Osteoblast (primary cell): ENCODE results near the gene HTRA2. TPM values are rescaled to one million over a fixed set of nuclear protein-coding genes. Genes with fewer than 3 reads are reported as not detected.

ENCODE experiments used
- DNase-seq: peaks from one replicate; pipeline ENCODE4 v3.0.0; 2011; ENCODE audit warnings: low spot score, mixed read lengths; ENCODE audit not compliant: insufficient read length; ENCODE audit errors: missing footprints
- H2AFZ ChIP-seq: 2 replicates; pipeline ENCODE4 v1.6.0; 2011; ENCODE audit warnings: mild to moderate bottlenecking, low read length
- H3K27ac ChIP-seq: 2 replicates; pipeline ENCODE4 v1.5.1; 2011; ENCODE audit warnings: mild to moderate bottlenecking, low read depth, low read length, moderate library complexity
- H3K27me3 ChIP-seq: 2 replicates; pipeline ENCODE4 v1.6.0; 2012; ENCODE audit warnings: mild to moderate bottlenecking, control low read depth, inconsistent platforms, low read length, moderate library complexity; ENCODE audit not compliant: insufficient read depth
- H3K36me3 ChIP-seq: 2 replicates; pipeline ENCODE4 v1.5.1; 2011; ENCODE audit warnings: mild to moderate bottlenecking, low read length, control low read depth, moderate library complexity; ENCODE audit not compliant: insufficient read depth
- H3K4me1 ChIP-seq: 2 replicates; pipeline ENCODE4 v1.5.1; 2011; ENCODE audit warnings: mild to moderate bottlenecking, low read length, control low read depth, moderate library complexity; ENCODE audit not compliant: insufficient read depth
- H3K4me2 ChIP-seq: 2 replicates; pipeline ENCODE4 v1.6.0; 2011; ENCODE audit warnings: mild to moderate bottlenecking, low read length; ENCODE audit not compliant: insufficient read depth
- H3K4me3 ChIP-seq: fragments of 200-600 bp; sonication (generic); 3 replicates; pipeline ENCODE4 v1.5.1; 2012; ENCODE audit warnings: mild to moderate bottlenecking, low read length, inconsistent platforms; ENCODE audit not compliant: insufficient read depth
- H3K79me2 ChIP-seq: 2 replicates; pipeline ENCODE4 v1.6.0; 2012; ENCODE audit warnings: mild to moderate bottlenecking, low read length, control low read depth, inconsistent platforms; ENCODE audit not compliant: insufficient read depth
- H3K9me3 ChIP-seq: 2 replicates; pipeline ENCODE4 v1.5.1; 2011; ENCODE audit warnings: low read depth, low read length, control low read depth
- H4K20me1 ChIP-seq: 2 replicates; pipeline ENCODE4 v1.6.0; 2012; ENCODE audit warnings: mild to moderate bottlenecking, low read length, control low read depth; ENCODE audit not compliant: insufficient read depth
- CTCF ChIP-seq: IDR thresholded peaks from 2 replicates; pipeline ENCODE4 v1.5.1; 2011; ENCODE audit warnings: mild to moderate bottlenecking, low read depth, low read length, moderate library complexity; ENCODE audit errors: extremely low read depth
- total RNA-seq: library from RNA; depleted of rRNA; stranded (reverse); fragments of >200 nt; gene quantifications from 2 replicates; pipeline ENCODE4 v1.2.3, GENCODE V29; 2012

Gene HTRA2
- total RNA-seq, result 51.8 and 53.6 TPM in 2 replicates

- Histone ChIP-seq H3K27ac (peak within 1 kb of the TSS; percentile 93), H3K9me3 (no peaks in the 10 kb centered on the region), H2AFZ (peak within 1 kb of the TSS; percentile 86), H3K4me3 (peak within 1 kb of the TSS; percentile 93), H3K79me2 (peaks cover 47% of the 10 kb centered on the region), H3K27me3 (no peaks in the 10 kb centered on the region), H3K4me2 (peak within 1 kb of the TSS; percentile 99), H3K4me1 (peaks cover 29% of the 10 kb centered on the region), H4K20me1 (peaks cover 16% of the 10 kb centered on the region), H3K36me3 (peaks cover 50% of the 10 kb centered on the region)
- peak; percentile 100 for DNase-seq
- no peak for TF ChIP-seq CTCF
These were observed at the start of gene HTRA2, which contains the start of gene AUP1 for GRCh38 chr2:74529357-74530238. Gene HTRA2 (plus strand): TSS chr2:74529933. CDS start chr2:74530007, 74 bp downstream. Gene AUP1 (minus strand): TSS chr2:74529706. CDS start chr2:74529629, 77 bp downstream.

DNA sequence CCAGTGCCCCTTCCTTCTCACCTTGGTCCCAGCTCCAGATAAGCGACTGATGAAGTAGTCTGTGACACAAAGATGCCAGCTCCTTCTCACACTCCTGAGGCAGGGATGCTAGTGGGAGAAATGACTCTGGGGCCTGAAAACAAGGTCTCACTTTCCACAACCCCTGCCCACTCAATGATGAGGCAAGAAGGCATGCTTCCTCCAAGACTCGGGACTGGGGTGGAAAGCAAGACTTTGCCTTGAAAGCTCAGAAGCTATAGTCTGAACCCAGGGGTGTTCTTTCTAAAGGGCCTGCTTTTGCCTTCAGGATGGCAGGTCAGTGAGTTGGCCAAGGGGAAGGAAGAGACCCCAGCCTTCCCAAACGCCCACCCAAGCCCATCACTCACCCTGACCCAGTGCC lies 48.3 kb upstream of the HTRA2 start:
- Histone ChIP-seq H3K4me2 (peak overlapping the region; percentile 94), H3K27ac (peak overlapping the region; percentile 77), H3K79me2 (peaks cover 62% of the 10 kb centered on the region), H3K27me3 (no peaks in the 10 kb centered on the region), H3K9me3 (no peaks in the 10 kb centered on the region), H3K4me3 (peak overlapping the region; percentile 95), H3K4me1 (peaks cover 18% of the 10 kb centered on the region), H4K20me1 (no peaks in the 10 kb centered on the region), H2AFZ (peak overlapping the region; percentile 99), H3K36me3 (peaks cover 33% of the 10 kb centered on the region)
- TF ChIP-seq CTCF, result no peak
- peak; percentile 56 for DNase-seq

DNA sequence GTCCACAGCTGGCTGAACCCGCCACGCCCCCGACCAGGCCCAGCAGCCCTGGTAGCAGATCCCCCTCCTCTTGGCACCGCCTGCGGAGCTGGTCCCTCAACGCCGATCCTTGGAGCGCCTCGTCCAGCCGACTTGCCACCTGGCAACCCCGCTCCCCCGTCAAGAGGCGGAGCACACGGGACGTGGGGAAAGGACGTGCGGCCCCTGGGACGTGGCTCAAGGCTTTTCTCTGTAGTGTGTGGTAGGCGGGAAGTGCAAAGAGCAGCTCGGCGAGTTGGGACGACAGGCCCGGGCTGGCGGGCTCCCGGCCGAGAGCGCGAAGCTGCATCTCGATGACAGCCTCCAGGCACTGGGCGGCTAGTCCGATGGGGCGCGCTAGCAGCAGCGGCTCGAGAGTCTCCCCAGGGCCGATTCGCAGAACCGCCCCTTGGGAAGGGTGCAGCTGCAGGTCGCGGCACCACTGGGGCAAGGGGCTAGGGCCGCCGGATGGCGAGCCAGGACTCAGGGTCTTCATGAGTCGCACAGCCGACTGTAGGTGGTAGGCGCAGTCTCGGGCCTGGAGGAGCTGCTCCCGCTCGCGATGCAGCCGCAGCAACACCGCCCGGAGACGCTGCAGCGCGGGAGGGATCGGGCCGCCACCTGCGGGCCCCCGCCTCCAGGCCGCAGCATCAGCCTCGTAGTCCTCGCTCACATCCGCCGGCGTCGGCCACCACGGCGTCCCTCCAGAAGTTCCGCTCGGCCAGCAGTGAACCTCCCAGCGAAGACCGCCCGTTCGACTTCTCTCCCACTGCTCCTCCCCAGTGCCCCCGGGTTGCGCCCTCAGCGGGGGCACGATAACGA lies 47.6 kb upstream of the HTRA2 start:
- TF ChIP-seq CTCF, result no peak
- peak overlapping the region; percentile 94 for H3K4me2 ChIP-seq
- peak overlapping the region; percentile 77 for H3K27ac ChIP-seq
- no peaks in the 10 kb centered on the region for H3K9me3 ChIP-seq
- peak; percentile 88 for DNase-seq
- no peaks in the 10 kb centered on the region for H3K27me3 ChIP-seq
- peaks cover 33% of the 10 kb centered on the region for H3K36me3 ChIP-seq
- peak overlapping the region; percentile 99 for H2AFZ ChIP-seq
- H4K20me1 ChIP-seq, result no peaks in the 10 kb centered on the region
- H3K79me2 ChIP-seq, result peaks cover 65% of the 10 kb centered on the region
- H3K4me1 ChIP-seq, result peaks cover 18% of the 10 kb centered on the region
- H3K4me3 ChIP-seq, result peak overlapping the region; percentile 95
